HepG2 (cell line): ENCODE results near the gene AKR7A3. TPM values are rescaled to one million over a fixed set of nuclear protein-coding genes. Genes with fewer than 3 reads are reported as not detected.
A peak's percentile ranks its signal among the peaks of the same experiment; 100 is the strongest.

Source experiments
- CHCHD3 ChIP-seq: sonication (generic); formaldehyde crosslinking; IDR thresholded peaks from 2 replicates; pipeline ENCODE4 v1.8.0; 2022; ENCODE audit warnings: mild to moderate bottlenecking, missing genetic modification reagents, moderate library complexity
- CHD4 ChIP-seq: fragments of 200-600 bp; sonication (generic); IDR thresholded peaks from 2 replicates; pipeline ENCODE4 v1.7.0; 2017; ENCODE audit warnings: mild to moderate bottlenecking, low read length, borderline replicate concordance
- CREB1 ChIP-seq, 2 experiments: fragments of 450-650 bp in 1 of 2; IDR thresholded peaks; 2 replicates each; pipeline ENCODE4 v1.6.1; 2016 to 2017; ENCODE audit warnings: control low read depth in 1 of 2, mild to moderate bottlenecking in 1 of 2, missing compliant biosample characterization in 1 of 2, missing genetic modification characterization in 1 of 2
- DZIP1 ChIP-seq: sonication (generic); formaldehyde crosslinking; IDR thresholded peaks from 2 replicates; pipeline ENCODE4 v1.5.0; 2020; ENCODE audit warnings: mild to moderate bottlenecking, missing genetic modification reagents
- GABPB1 ChIP-seq: IDR thresholded peaks from 2 replicates; pipeline ENCODE4 v1.6.1; 2016; ENCODE audit warnings: mild to moderate bottlenecking, missing genetic modification reagents, moderate library complexity, missing compliant biosample characterization
- KDM1A ChIP-seq: IDR thresholded peaks from 2 replicates; pipeline ENCODE4 v1.6.1; 2016; ENCODE audit warnings: missing compliant biosample characterization
- KDM4B ChIP-seq: sonication (generic); formaldehyde crosslinking; IDR thresholded peaks from 2 replicates; pipeline ENCODE4 v1.4.0; 2020; ENCODE audit warnings: missing genetic modification reagents
- KMT2A ChIP-seq: sonication (generic); formaldehyde crosslinking; IDR thresholded peaks from 2 replicates; pipeline ENCODE4 v1.4.0; 2020; ENCODE audit warnings: missing genetic modification reagents
- PHF21A ChIP-seq: sonication (generic); formaldehyde crosslinking; IDR thresholded peaks from 2 replicates; pipeline ENCODE4 v1.5.0; 2020; ENCODE audit warnings: mild to moderate bottlenecking, missing genetic modification reagents
- PHF8 ChIP-seq: sonication (generic); formaldehyde crosslinking; IDR thresholded peaks from 2 replicates; pipeline ENCODE4 v1.5.0; 2020; ENCODE audit warnings: missing genetic modification reagents
- SIX1 ChIP-seq: sonication (generic); formaldehyde crosslinking; IDR thresholded peaks from 2 replicates; pipeline ENCODE4 v1.4.0; 2020; ENCODE audit warnings: missing genetic modification reagents, borderline replicate concordance
- SP5 ChIP-seq: IDR thresholded peaks from 2 replicates; pipeline ENCODE4 v1.6.1; 2016; ENCODE audit warnings: low read depth, borderline replicate concordance
- SSRP1 ChIP-seq: IDR thresholded peaks from 2 replicates; pipeline ENCODE4 v1.6.1; 2016; ENCODE audit warnings: control low read depth
- ZNF143 ChIP-seq: sonication (generic); formaldehyde crosslinking; IDR thresholded peaks from 2 replicates; pipeline ENCODE4 v1.4.0; 2020; ENCODE audit warnings: missing genetic modification reagents
- ZNF431 ChIP-seq: sonication (generic); formaldehyde crosslinking; IDR thresholded peaks from 2 replicates; pipeline ENCODE4 v1.9.0; 2022; ENCODE audit warnings: missing genetic modification reagents, low read depth, mild to moderate bottlenecking, borderline replicate concordance
- ZNF598 ChIP-seq: sonication (generic); formaldehyde crosslinking; IDR thresholded peaks from 2 replicates; pipeline ENCODE4 v1.5.1; 2020; ENCODE audit warnings: mild to moderate bottlenecking, missing genetic modification reagents, borderline replicate concordance
- ZNF607 ChIP-seq: sonication (generic); formaldehyde crosslinking; IDR thresholded peaks from 2 replicates; pipeline ENCODE4 v1.5.1; 2020; ENCODE audit warnings: missing genetic modification reagents, mild to moderate bottlenecking, borderline replicate concordance
- ZNF766 ChIP-seq: sonication (generic); formaldehyde crosslinking; IDR thresholded peaks from 2 replicates; pipeline ENCODE4 v1.5.0; 2020; ENCODE audit warnings: missing genetic modification reagents, borderline replicate concordance
- polyA plus RNA-seq, 8 experiments: library from polyadenylated mRNA; depleted of rRNA in 3 of 8; stranded (reverse) in 7 of 8; unstranded in 1 of 8; fragments of >200 nt; fragmentation: Illumina TruSeq in 4 of 8; extraction: Trizol in 4 of 8; gene quantifications; 2 replicates each; pipeline versions ENCODE4 v1.2.1 to v1.2.3, GENCODE V29; 2011 to 2016; ENCODE audit warnings: low read depth in 4 of 8, missing spikeins in 1 of 8, mixed read lengths in 1 of 8; ENCODE audit not compliant: insufficient read depth in 1 of 8
- total RNA-seq, 5 experiments: library from RNA; depleted of rRNA; stranded (reverse); fragments of >200 nt; fragmentation: Illumina TruSeq; extraction: Trizol; gene quantifications; 2 replicates each; pipeline ENCODE4 v1.2.3, GENCODE V29; 2016; ENCODE audit warnings: low read depth in 1 of 5
- TF ChIP-seq, protein P1 (sequence below): sonication (generic); formaldehyde crosslinking; IDR thresholded peaks from 2 replicates; pipeline ENCODE4 v1.5.0; 2020; ENCODE audit warnings: mild to moderate bottlenecking, missing genetic modification reagents
- TF ChIP-seq, protein P2 (sequence below): sonication (generic); formaldehyde crosslinking; IDR thresholded peaks from 2 replicates; pipeline ENCODE4 v1.4.0; 2020; ENCODE audit warnings: missing genetic modification reagents
- TF ChIP-seq, protein P3 (sequence below): sonication (generic); formaldehyde crosslinking; IDR thresholded peaks from 2 replicates; pipeline ENCODE4 v1.4.0; 2020; ENCODE audit warnings: missing genetic modification reagents, mild to moderate bottlenecking, borderline replicate concordance

The AKR7A3 gene
- total and polyA plus RNA-seq, 2 of the 13 experiments (the other 11 are each of a cell fraction or from before 2014, with no cell fraction given), result 0.58 to 1.00 TPM

DNA sequence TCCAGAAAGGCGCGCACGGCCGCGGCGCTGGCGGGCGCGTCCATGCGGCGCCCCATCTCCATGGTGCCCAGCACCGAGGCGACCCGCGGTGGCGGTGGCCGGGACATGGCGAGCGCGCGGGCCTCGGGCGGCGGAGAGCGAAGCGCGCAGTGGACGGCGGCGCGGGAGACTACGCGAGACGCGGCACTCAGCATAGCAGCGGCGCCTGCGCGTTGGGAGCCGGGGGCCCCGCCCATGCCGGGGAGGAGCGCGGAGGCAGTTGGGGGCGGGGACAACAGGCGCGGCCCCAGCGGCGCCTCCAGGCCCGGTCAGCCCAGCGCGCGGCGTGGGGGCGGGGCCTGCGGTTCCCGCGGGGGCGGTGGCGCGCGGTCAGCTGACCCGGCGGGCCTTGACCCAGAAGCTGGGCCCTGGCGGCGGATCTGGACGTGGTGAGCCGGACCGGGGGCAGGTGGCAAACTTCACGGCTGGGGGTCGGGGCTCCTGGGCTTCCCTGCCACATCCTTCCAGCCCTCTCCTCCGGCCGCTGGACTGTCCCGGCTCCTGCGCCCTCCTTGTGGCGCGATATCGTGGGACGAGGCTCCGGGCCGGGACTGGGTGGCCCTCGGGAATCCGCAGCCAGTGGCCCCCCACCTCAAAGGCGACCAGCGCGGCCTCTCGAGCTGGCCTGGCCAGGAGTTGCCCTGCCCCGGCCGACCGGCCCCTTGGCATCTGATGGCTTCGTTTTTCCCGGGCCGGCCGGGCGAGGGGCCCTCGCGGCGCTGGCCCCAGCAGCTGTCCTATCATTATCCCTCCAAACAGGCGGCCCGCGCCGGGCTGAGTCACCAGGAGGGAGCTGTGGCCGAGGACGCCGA, 23.6 kb upstream of the AKR7A3 start, which contains the start of the genes AKR7A2 and SLC66A1 (continued):
- 0 out of 2 replicates have a peak, but pooled peaks have one; percentile 9 for TF ChIP-seq KDM1A (CRISPR knock-in tag)
- TF ChIP-seq PHF21A (CRISPR knock-in tag), result peak; percentile 50; the same call in 1 of the 2 replicates
- peak; percentile 96 for TF ChIP-seq CHCHD3 (CRISPR knock-in tag)
- TF ChIP-seq SSRP1 (CRISPR knock-in tag), result no peak
- peak; percentile 82 for TF ChIP-seq PHF8 (CRISPR knock-in tag)
- no peak for TF ChIP-seq SIX1 (CRISPR knock-in tag)
- peak; percentile 63 for TF ChIP-seq DZIP1 (CRISPR knock-in tag)
- peak; percentile 51; the same call in 1 of the 2 replicates for TF ChIP-seq GABPB1 (CRISPR knock-in tag)
- 0 out of 2 replicates have a peak, but pooled peaks have one; percentile 60 for TF ChIP-seq ZNF598 (CRISPR knock-in tag)
- TF ChIP-seq, protein P1, sequence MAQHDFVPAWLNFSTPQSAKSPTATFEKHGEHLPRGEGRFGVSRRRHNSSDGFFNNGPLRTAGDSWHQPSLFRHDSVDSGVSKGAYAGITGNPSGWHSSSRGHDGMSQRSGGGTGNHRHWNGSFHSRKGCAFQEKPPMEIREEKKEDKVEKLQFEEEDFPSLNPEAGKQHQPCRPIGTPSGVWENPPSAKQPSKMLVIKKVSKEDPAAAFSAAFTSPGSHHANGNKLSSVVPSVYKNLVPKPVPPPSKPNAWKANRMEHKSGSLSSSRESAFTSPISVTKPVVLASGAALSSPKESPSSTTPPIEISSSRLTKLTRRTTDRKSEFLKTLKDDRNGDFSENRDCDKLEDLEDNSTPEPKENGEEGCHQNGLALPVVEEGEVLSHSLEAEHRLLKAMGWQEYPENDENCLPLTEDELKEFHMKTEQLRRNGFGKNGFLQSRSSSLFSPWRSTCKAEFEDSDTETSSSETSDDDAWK (CRISPR knock-in tag), result no peak
- TF ChIP-seq, protein P2, sequence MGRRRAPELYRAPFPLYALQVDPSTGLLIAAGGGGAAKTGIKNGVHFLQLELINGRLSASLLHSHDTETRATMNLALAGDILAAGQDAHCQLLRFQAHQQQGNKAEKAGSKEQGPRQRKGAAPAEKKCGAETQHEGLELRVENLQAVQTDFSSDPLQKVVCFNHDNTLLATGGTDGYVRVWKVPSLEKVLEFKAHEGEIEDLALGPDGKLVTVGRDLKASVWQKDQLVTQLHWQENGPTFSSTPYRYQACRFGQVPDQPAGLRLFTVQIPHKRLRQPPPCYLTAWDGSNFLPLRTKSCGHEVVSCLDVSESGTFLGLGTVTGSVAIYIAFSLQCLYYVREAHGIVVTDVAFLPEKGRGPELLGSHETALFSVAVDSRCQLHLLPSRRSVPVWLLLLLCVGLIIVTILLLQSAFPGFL (CRISPR knock-in tag), result 0 out of 2 replicates have a peak, but pooled peaks have one; percentile 46
- no peak for TF ChIP-seq CREB1 (IDR thresholded peaks at IDR 0.05)
- TF ChIP-seq CREB1 (CRISPR knock-in tag; IDR thresholded peaks at IDR 0.05), result no peak
- TF ChIP-seq ZNF143 (CRISPR knock-in tag), result peak; percentile 24; the same call in 1 of the 2 replicates
- no peak; the same call in 1 of the 2 replicates for TF ChIP-seq ZNF607 (CRISPR knock-in tag)
- peak; percentile 87 for TF ChIP-seq ZNF431 (CRISPR knock-in tag)
- TF ChIP-seq, protein P3, sequence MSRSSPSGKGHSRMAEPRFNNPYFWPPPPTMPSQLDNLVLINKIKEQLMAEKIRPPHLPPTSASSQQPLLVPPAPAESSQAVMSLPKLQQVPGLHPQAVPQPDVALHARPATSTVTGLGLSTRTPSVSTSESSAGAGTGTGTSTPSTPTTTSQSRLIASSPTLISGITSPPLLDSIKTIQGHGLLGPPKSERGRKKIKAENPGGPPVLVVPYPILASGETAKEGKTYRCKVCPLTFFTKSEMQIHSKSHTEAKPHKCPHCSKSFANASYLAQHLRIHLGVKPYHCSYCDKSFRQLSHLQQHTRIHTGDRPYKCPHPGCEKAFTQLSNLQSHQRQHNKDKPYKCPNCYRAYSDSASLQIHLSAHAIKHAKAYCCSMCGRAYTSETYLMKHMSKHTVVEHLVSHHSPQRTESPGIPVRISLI (CRISPR knock-in tag), result 0 out of 2 replicates have a peak, but pooled peaks have one; percentile 29
- TF ChIP-seq KMT2A (CRISPR knock-in tag), result 0 out of 2 replicates have a peak, but pooled peaks have one; percentile 15
- TF ChIP-seq KDM4B (CRISPR knock-in tag), result no peak; the same call in 1 of the 2 replicates
- no peak for TF ChIP-seq CHD4
- TF ChIP-seq SP5 (CRISPR knock-in tag), result peak; percentile 27; the same call in 1 of the 2 replicates
- TF ChIP-seq ZNF766 (CRISPR knock-in tag), result peak; percentile 42; the same call in 1 of the 2 replicates
